Thoracic aorta (tissue), 2 donors: ENCODE measurements around the gene BEGAIN. TPM values are rescaled to one million over a fixed set of nuclear protein-coding genes. Genes with fewer than 3 reads are reported as not detected.

ENCODE experiments used
- ATAC-seq: fragments of 150-250 bp; one replicate; pipeline ENCODE4 v1.8.0; 2017; ENCODE audit warnings: low read depth; ENCODE audit not compliant: insufficient number of reproducible peaks, low FRiP score
- DNase-seq: peaks from one replicate; pipeline ENCODE4 v3.0.0-alpha.2; 2020; ENCODE audit warnings: low spot score
- H3K27ac ChIP-seq, 2 donors: fragments of 200-600 bp; sonication (generic); 1 replicate in 1 of 2; 2 replicates in 1 of 2; pipeline ENCODE4 v1.5.1; 2016; ENCODE audit warnings: mild to moderate bottlenecking in 2 of 2, moderate library complexity in 2 of 2
- H3K27me3 ChIP-seq: fragments of 200-600 bp; sonication (generic); replicated peaks from 2 replicates; pipeline ENCODE4 v1.6.0; 2016; ENCODE audit warnings: mild to moderate bottlenecking; ENCODE audit not compliant: insufficient read depth
- H3K36me3 ChIP-seq: fragments of 200-600 bp; sonication (generic); one replicate; pipeline ENCODE4 v1.5.1; 2016
- H3K4me1 ChIP-seq, 2 donors: fragments of 200-600 bp; sonication (generic); 1 replicate in 1 of 2; 2 replicates in 1 of 2; pipeline versions ENCODE4 v1.5.1 to v1.6.0; 2016; ENCODE audit warnings: low read depth in 2 of 2, mild to moderate bottlenecking in 1 of 2; ENCODE audit not compliant: control insufficient read depth in 1 of 2
- H3K4me3 ChIP-seq: fragments of 200-600 bp; sonication (generic); 2 replicates; pipeline ENCODE4 v1.5.1; 2016; ENCODE audit warnings: mild to moderate bottlenecking
- H3K9me3 ChIP-seq: fragments of 200-600 bp; sonication (generic); 2 replicates; pipeline ENCODE4 v1.5.1; 2016
- total RNA-seq, 2 donors: library from RNA; depleted of rRNA; stranded (reverse); fragments of >200 nt; gene quantifications; one replicate each; pipeline versions ENCODE4 v1.1.0 to v1.2.3, GENCODE V29; 2016
- TF ChIP-seq, protein P1 (sequence below): fragments of 200-600 bp; sonication (generic); IDR thresholded peaks from one replicate; pipeline ENCODE4 v1.5.1; 2019; ENCODE audit warnings: antibody characterized with exemption

The BEGAIN gene
- total RNA-seq, 2 donors from 2014 or later, result 0.27 to 0.85 TPM

GRCh38 chr14:100580316-100581227 lies 6.6 kb downstream of the BEGAIN start:
- TF ChIP-seq, protein P1, sequence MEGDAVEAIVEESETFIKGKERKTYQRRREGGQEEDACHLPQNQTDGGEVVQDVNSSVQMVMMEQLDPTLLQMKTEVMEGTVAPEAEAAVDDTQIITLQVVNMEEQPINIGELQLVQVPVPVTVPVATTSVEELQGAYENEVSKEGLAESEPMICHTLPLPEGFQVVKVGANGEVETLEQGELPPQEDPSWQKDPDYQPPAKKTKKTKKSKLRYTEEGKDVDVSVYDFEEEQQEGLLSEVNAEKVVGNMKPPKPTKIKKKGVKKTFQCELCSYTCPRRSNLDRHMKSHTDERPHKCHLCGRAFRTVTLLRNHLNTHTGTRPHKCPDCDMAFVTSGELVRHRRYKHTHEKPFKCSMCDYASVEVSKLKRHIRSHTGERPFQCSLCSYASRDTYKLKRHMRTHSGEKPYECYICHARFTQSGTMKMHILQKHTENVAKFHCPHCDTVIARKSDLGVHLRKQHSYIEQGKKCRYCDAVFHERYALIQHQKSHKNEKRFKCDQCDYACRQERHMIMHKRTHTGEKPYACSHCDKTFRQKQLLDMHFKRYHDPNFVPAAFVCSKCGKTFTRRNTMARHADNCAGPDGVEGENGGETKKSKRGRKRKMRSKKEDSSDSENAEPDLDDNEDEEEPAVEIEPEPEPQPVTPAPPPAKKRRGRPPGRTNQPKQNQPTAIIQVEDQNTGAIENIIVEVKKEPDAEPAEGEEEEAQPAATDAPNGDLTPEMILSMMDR, result no peak
- no peak overlapping the region for H3K4me3 ChIP-seq
- DNase-seq, result no peak

DNA sequence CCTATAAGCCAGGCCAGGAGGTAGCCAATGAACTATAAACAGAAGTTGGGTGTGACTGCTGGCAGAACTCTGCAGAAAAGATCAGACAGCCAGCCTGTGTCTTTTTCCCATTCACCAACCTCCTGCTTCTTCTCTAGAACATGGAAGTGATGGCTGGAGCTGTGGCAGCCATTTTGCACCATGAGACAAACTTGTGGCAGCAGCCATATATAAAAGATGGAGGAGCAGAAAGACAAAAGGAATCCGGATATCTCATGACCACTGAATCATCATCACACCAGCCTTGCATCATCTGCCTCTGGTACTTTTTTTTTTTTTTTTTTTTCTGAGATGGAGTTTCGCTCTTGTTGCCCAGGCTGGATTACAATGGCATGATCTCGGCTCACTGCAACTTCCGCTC lies 8.7 kb downstream of the BEGAIN start:
- Histone ChIP-seq H3K27me3 (no peaks in the 10 kb centered on the region), H3K27ac (no peak overlapping the region), H3K4me1 (peaks cover 0 to 7% of the 10 kb centered on the region in 2 donors), H3K9me3 (peaks cover 3% of the 10 kb centered on the region), H3K36me3 (no peaks in the 10 kb centered on the region), H3K4me3 (no peak overlapping the region)
- no peak for DNase-seq
- TF ChIP-seq, protein P1, result no peak
- ATAC-seq, result no peak

More at GRCh38 chr14:100580316-100581227, 6.6 kb downstream of the BEGAIN start:
- ATAC-seq, result no peak
- H3K36me3 ChIP-seq, result no peaks in the 10 kb centered on the region
- no peaks in the 10 kb centered on the region for H3K4me1 ChIP-seq
- peaks cover 3% of the 10 kb centered on the region for H3K9me3 ChIP-seq
- H3K27me3 ChIP-seq, result no peaks in the 10 kb centered on the region
- H3K27ac ChIP-seq, result no peak overlapping the region

DNA sequence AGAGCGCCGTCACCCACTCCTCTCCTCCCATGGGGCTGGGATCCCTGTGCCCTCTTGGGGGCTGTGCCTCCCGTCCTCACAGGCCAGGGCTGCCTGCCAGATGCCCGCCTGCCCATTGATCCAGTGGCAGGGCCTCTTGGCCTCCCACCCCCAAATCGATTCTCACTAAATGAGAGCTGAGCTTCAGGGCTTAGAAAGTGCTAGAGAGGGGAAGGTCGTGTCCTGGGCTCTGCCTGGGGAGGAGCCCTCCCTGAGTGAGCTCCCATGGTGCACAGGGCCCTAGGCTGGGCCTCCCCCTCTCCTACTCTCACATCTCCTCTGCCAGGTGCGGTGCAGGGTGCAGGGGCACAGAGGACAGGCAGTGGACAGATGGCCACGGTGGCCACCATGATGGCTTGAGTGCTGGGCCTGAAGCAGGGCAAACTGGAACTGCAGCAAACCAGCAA lies 9.2 kb downstream of the BEGAIN start:
- Histone ChIP-seq H3K9me3 (peaks cover 3% of the 10 kb centered on the region), H3K4me3 (no peak overlapping the region), H3K36me3 (no peaks in the 10 kb centered on the region), H3K4me1 (peaks cover 0 to 7% of the 10 kb centered on the region in 2 donors), H3K27me3 (no peaks in the 10 kb centered on the region), H3K27ac (no peak overlapping the region)
- TF ChIP-seq, protein P1, result no peak
- DNase-seq (no peak), ATAC-seq (no peak)

- H3K27ac ChIP-seq, result no peak overlapping the region
- no peaks in the 10 kb centered on the region for H3K36me3 ChIP-seq
- no peak for ATAC-seq
- TF ChIP-seq, protein P1, result no peak
- H3K9me3 ChIP-seq, result peaks cover 3% of the 10 kb centered on the region
- DNase-seq, result no peak
- H3K27me3 ChIP-seq, result no peaks in the 10 kb centered on the region
- peaks cover 0 to 7% of the 10 kb centered on the region in 2 donors for H3K4me1 ChIP-seq
- no peak overlapping the region for H3K4me3 ChIP-seq
Observed at GRCh38 chr14:100577321-100577985, 9.8 kb downstream of the BEGAIN start.
